Upper lobe of left lung (tissue), 4 donors: ENCODE measurements around the gene MARK4.

Experiments
- CTCF ChIP-seq, 6 experiments: fragments of 450-650 bp in 4 of 6; fragments of 200-600 bp in 2 of 6; sonication (generic) in 2 of 6; IDR thresholded peaks; one replicate each; pipeline ENCODE4 v1.5.1; 2016 to 2019; ENCODE audit warnings: antibody characterized with exemption in 6 of 6
- POLR2A ChIP-seq, 4 donors: fragments of 450-650 bp; IDR thresholded peaks; one replicate each; pipeline ENCODE4 v1.5.1; 2016 to 2017; ENCODE audit warnings: antibody characterized with exemption in 4 of 4, mild to moderate bottlenecking in 2 of 4
- POLR2AphosphoS5 ChIP-seq, 2 donors: sonication (generic); formaldehyde crosslinking; IDR thresholded peaks; one replicate each; pipeline ENCODE4 v1.5.1; 2017; ENCODE audit warnings: antibody characterized with exemption in 2 of 2

- TF ChIP-seq CTCF (IDR thresholded peaks at IDR 0.05), result no peak
- TF ChIP-seq POLR2A (IDR thresholded peaks at IDR 0.05), result no peak
- TF ChIP-seq POLR2AphosphoS5 (IDR thresholded peaks at IDR 0.05), result no peak
Measured at GRCh38 chr19:45339629-45340028, 88.6 kb downstream of the MARK4 start.
